K562 (cell line): Measurements from ENCODE around the gene KCNA2. TPM values are rescaled to one million over a fixed set of nuclear protein-coding genes. Genes with fewer than 3 reads are reported as not detected.

Experiments
- ATAC-seq: fragments of 200-7000 bp; cut with Tn5 transposase; 3 replicates; pipeline ENCODE4 v1.9.1; 2020; ENCODE audit warnings: moderate library complexity
- BruUV-seq: library from RNA; stranded (reverse); fragments of 400-500 nt; replicated peaks from 2 replicates; lab custom pipeline; 2021; lab: Mats Ljungman, UMichigan
- CTCF ChIA-PET: fragments of 300-600 bp; formaldehyde crosslinking; extraction: SDS; loops from one replicate; lab custom pipeline; 2021; ENCODE audit warnings: low intra/inter-chr PET ratio; lab: Yijun Ruan, JAX
- POLR2A ChIA-PET: fragments of 300-600, 350-650 bp; sonication (Branson Sonifier 250); formaldehyde crosslinking; extraction: SDS; loops from one replicate; lab custom pipeline; 2021; ENCODE audit warnings: antibody characterized with exemption, inconsistent platforms; lab: Yijun Ruan, JAX
- DNase-seq, 4 experiments: peaks; one replicate each; pipeline versions ENCODE4 v3.0.0 to v3.0.0-alpha.2; 2011 to 2018; ENCODE audit warnings: low spot score in 3 of 4, mixed read lengths in 3 of 4; ENCODE audit errors: extremely low read depth in 1 of 4
- FAIRE-seq: peaks from 2 replicates; lab custom pipeline; 2011; peaks lifted over from hg19 to GRCh38; lab: Jason Lieb, UNC
- H2AFZ ChIP-seq: 2 replicates; pipeline ENCODE4 v1.6.0; 2011; ENCODE audit warnings: low read depth, low read length, control low read depth, inconsistent platforms
- H3K27ac ChIP-seq: fragments of 200-600 bp; 3 replicates; pipeline ENCODE4 v1.8.0; 2011; ENCODE audit warnings: low read depth, mild to moderate bottlenecking, control low read depth, inconsistent platforms, low read length, moderate library complexity, mixed read lengths; ENCODE audit errors: extremely low read depth
- H3K27me3 ChIP-seq, 2 experiments: fragments of 300-600 bp in 1 of 2; 2 replicates in 1 of 2; 3 replicates in 1 of 2; pipeline versions ENCODE4 v1.6.0 to v1.8.0; 2011; ENCODE audit warnings: inconsistent platforms in 2 of 2, low read length in 2 of 2, mild to moderate bottlenecking in 1 of 2, mixed read lengths in 1 of 2, moderate library complexity in 1 of 2; ENCODE audit not compliant: control insufficient read depth in 2 of 2, insufficient read depth in 2 of 2
- H3K36me3 ChIP-seq: fragments of 300-600 bp; 3 replicates; pipeline ENCODE4 v1.8.0; 2011; ENCODE audit warnings: mild to moderate bottlenecking, low read length, inconsistent platforms; ENCODE audit not compliant: control insufficient read depth, insufficient read depth
- H3K4me1 ChIP-seq, 2 experiments: fragments of 200-600 bp in 1 of 2; replicated peaks in 1 of 2; 2 replicates in 1 of 2; 3 replicates in 1 of 2; pipeline versions ENCODE4 v1.5.1 to v1.8.0; 2011; ENCODE audit warnings: inconsistent platforms in 2 of 2, low read length in 2 of 2, mild to moderate bottlenecking in 1 of 2, mixed read lengths in 1 of 2, moderate library complexity in 1 of 2; ENCODE audit not compliant: control insufficient read depth in 2 of 2, insufficient read depth in 2 of 2
- H3K4me2 ChIP-seq: 2 replicates; pipeline ENCODE4 v1.6.1; 2011; ENCODE audit warnings: low read length, control low read depth, inconsistent platforms, mixed read lengths; ENCODE audit not compliant: insufficient read depth
- H3K4me3 ChIP-seq: fragments of 200-600 bp; sonication (generic), shearing (Covaris generic); 2 replicates; pipeline ENCODE4 v1.5.1; 2016; ENCODE audit warnings: control low read depth, inconsistent platforms
- H3K79me2 ChIP-seq: fragments of 200-600 bp; 3 replicates; pipeline ENCODE4 v1.8.0; 2011; ENCODE audit warnings: low read length, inconsistent platforms; ENCODE audit not compliant: control insufficient read depth, insufficient read depth
- H3K9ac ChIP-seq, 2 experiments: 2 replicates each; pipeline versions ENCODE4 v1.6.0 to v1.6.1; 2011; ENCODE audit warnings: low read depth in 2 of 2, low read length in 2 of 2, control low read depth in 1 of 2, inconsistent platforms in 1 of 2, mild to moderate bottlenecking in 1 of 2, mixed read lengths in 1 of 2; ENCODE audit not compliant: insufficient read depth in 1 of 2
- H3K9me1 ChIP-seq: one replicate; pipeline ENCODE4 v1.6.0; 2011; ENCODE audit warnings: inconsistent platforms, mild to moderate bottlenecking, low read length, moderate library complexity; ENCODE audit not compliant: control insufficient read depth, insufficient read depth
- H3K9me3 ChIP-seq: replicated peaks from 2 replicates; pipeline ENCODE4 v1.5.1; 2011; ENCODE audit warnings: low read depth, low read length, inconsistent platforms; ENCODE audit not compliant: control insufficient read depth, insufficient read depth
- H4K20me1 ChIP-seq: replicated peaks from 2 replicates; pipeline ENCODE4 v1.6.1; 2011; ENCODE audit warnings: low read length, inconsistent platforms, mixed read lengths; ENCODE audit not compliant: control insufficient read depth, insufficient read depth
- ATF1 ChIP-seq, 2 experiments: fragments of 450-650 bp in 1 of 2; IDR thresholded peaks; 2 replicates each; pipeline ENCODE4 v1.6.1; 2016; ENCODE audit warnings: missing compliant biosample characterization in 1 of 2, missing genetic modification characterization in 1 of 2
- ZNF239 ChIP-seq: fragments of 250-450 bp; sonication (Bioruptor Pico); IDR thresholded peaks from 2 replicates; pipeline ENCODE4 v1.4.0; 2020; ENCODE audit warnings: mild to moderate bottlenecking
- WGBS: fragments of 100-300 bp; shearing (Covaris generic); methylation state at CpG from one replicate; pipeline ENCODE4 v1.1.6; 2016; ENCODE audit warnings: low coverage, mixed read lengths; ENCODE audit not compliant: insufficient coverage; ENCODE audit errors: missing lambda C conversion rate; 5-methylcytosine and 5-hydroxymethylcytosine counted together
- in situ Hi-C: fragments of 300-500 bp; cut with MboI; formaldehyde crosslinking; loops from 4 replicates; pipeline ENCODE4 v1.15.0; 2018; ENCODE audit warnings: inconsistent platforms, mixed read lengths
- intact Hi-C: fragments of 100-400 bp; cut with micrococcal nuclease; formaldehyde crosslinking; loops from 2 replicates; pipeline ENCODE4 v1.14.2; 2022
- polyA plus RNA-seq, 8 experiments: library from polyadenylated mRNA; depleted of rRNA in 4 of 8; stranded (reverse) in 5 of 8; unstranded in 3 of 8; fragments of >200 nt; fragmentation: Nextera tagmentation in 2 of 8; fragmentation: Illumina TruSeq in 1 of 8; extraction: Ambion mirVana in 2 of 8; extraction: Trizol in 1 of 8; gene quantifications; 2 replicates each; pipeline versions ENCODE4 v1.2.1 to v1.2.3, GENCODE V29; 2011 to 2014; ENCODE audit warnings: inconsistent platforms in 1 of 8, missing spikeins in 1 of 8
- total RNA-seq, 7 experiments: library from RNA; depleted of rRNA in 6 of 7; stranded (reverse); fragments of >200 nt in 6 of 7; fragmentation: Illumina TruSeq in 2 of 7; extraction: Trizol in 2 of 7; gene quantifications; 2 replicates each; pipeline versions ENCODE4 v1.2.1 to v1.2.3, GENCODE V29; 2011 to 2021; ENCODE audit warnings: low replicate concordance in 1 of 7

Gene KCNA2
- total and polyA plus RNA-seq, 9 of the 15 experiments (the other 6 are each of a cell fraction or from before 2014, with no cell fraction given): not detected

GRCh38 chr1:110634086-110634454 lies 27.9 kb upstream of the KCNA2 start (continued):
- TF ChIP-seq ATF1 (CRISPR knock-in tag; IDR thresholded peaks at IDR 0.05): no peak
- TF ChIP-seq ATF1 (tag; IDR thresholded peaks at IDR 0.05): no peak
- TF ChIP-seq, all 486 proteins: peak for 0

GRCh38 chr1:110633646-110634030 lies 27.5 kb upstream of the KCNA2 start:
- Histone ChIP-seq H3K9me3 (no peaks in the 10 kb centered on the region), H3K4me1 (no peaks in the 10 kb centered on the region), H3K9ac (no peak overlapping the region), H2AFZ (no peak overlapping the region), H3K27ac (no peak overlapping the region), H3K4me2 (no peak overlapping the region), H3K79me2 (no peaks in the 10 kb centered on the region), H3K9me1 (no peaks in the 10 kb centered on the region), H3K36me3 (no peaks in the 10 kb centered on the region), H4K20me1 (peaks cover 5% of the 10 kb centered on the region; the same call in 1 of the 2 replicates), H3K27me3 (peaks cover 0 to 24% of the 10 kb centered on the region in 2 experiments; a peak in 3 of 5 replicates), H3K4me3 (no peak overlapping the region)
- no peak for ATAC-seq
- intact Hi-C loops (no loop called here), in situ Hi-C loops (no loop called here)
- DNase-seq: no peak
- no peak for FAIRE-seq
- CTCF ChIA-PET: no interaction called here
- 0% methylated on average over 2 of the region's 2 CpGs for WGBS
- POLR2A ChIA-PET: no interaction called here
- no TSS peak for BruUV-seq
- TF ChIP-seq ZNF239: no peak
